ENCODE results near the gene TOM1L2. TPM values are rescaled to one million over a fixed set of nuclear protein-coding genes. Genes with fewer than 3 reads are reported as not detected.
"Not testable (repeated sequence)": the region's sequence is repeated elsewhere in the genome, so short reads cannot be mapped to it uniquely, and the experiment has no call there.

TOM1L2 gene
- total RNA-seq, 1 experiment from 2014 or later = 3.1 TPM

- H3K4me3 ChIP-seq (ENCODE audit: insufficient read depth, low read depth, low read length) = no peak overlapping the region
- no peaks in the 10 kb centered on the region for H3K27me3 ChIP-seq (ENCODE audit: control insufficient read depth, insufficient read depth, low read length)
- DNase-seq = no peak
Measured at GRCh38 chr17:17921192-17922069, 50.8 kb downstream of the TOM1L2 start.

GRCh38 chr17:17919169-17920107 lies 52.8 kb downstream of the TOM1L2 start:
- peak; percentile 87 for DNase-seq
- H3K27me3 ChIP-seq (ENCODE audit: control insufficient read depth, insufficient read depth, low read length) = no peaks in the 10 kb centered on the region
- H3K4me3 ChIP-seq (ENCODE audit: insufficient read depth, low read depth, low read length) = no peak overlapping the region
- no peaks in the 10 kb centered on the region for H3K36me3 ChIP-seq (replicated peaks; ENCODE audit: control insufficient read depth, insufficient read depth, low read length)

More at GRCh38 chr17:17921192-17922069, 50.8 kb downstream of the TOM1L2 start:
- H3K36me3 ChIP-seq (replicated peaks; ENCODE audit: control insufficient read depth, insufficient read depth, low read length) = no peaks in the 10 kb centered on the region

GRCh38 chr17:17917394-17917793 lies 54.8 kb downstream of the TOM1L2 start:
- Histone ChIP-seq H3K36me3 (replicated peaks; ENCODE audit: control insufficient read depth, insufficient read depth, low read length) (no peaks in the 10 kb centered on the region), H3K4me3 (ENCODE audit: insufficient read depth, low read depth, low read length) (no peak overlapping the region), H3K27me3 (ENCODE audit: control insufficient read depth, insufficient read depth, low read length) (no peaks in the 10 kb centered on the region)
- no peak for DNase-seq

- Histone ChIP-seq H3K27me3 (ENCODE audit: control insufficient read depth, insufficient read depth, low read length) (no peaks in the 10 kb centered on the region), H3K4me3 (ENCODE audit: insufficient read depth, low read depth, low read length) (no peak overlapping the region), H3K36me3 (replicated peaks; ENCODE audit: control insufficient read depth, insufficient read depth, low read length) (no peaks in the 10 kb centered on the region)
- DNase-seq = no peak
Measured at GRCh38 chr17:17915183-17915582, 57.0 kb downstream of the TOM1L2 start.

GRCh38 chr17:17913695-17914332 lies 58.4 kb downstream of the TOM1L2 start:
- Histone ChIP-seq H3K36me3 (replicated peaks; ENCODE audit: control insufficient read depth, insufficient read depth, low read length) (no peaks in the 10 kb centered on the region), H3K27me3 (ENCODE audit: control insufficient read depth, insufficient read depth, low read length) (no peaks in the 10 kb centered on the region), H3K4me3 (ENCODE audit: insufficient read depth, low read depth, low read length) (no peak overlapping the region)
- DNase-seq = peak; percentile 64

GRCh38 chr17:17912336-17912735 lies 59.9 kb downstream of the TOM1L2 start:
- not testable (repeated sequence) for DNase-seq; H3K4me3 ChIP-seq (ENCODE audit: insufficient read depth, low read depth, low read length); H3K36me3 ChIP-seq (replicated peaks; ENCODE audit: control insufficient read depth, insufficient read depth, low read length); H3K27me3 ChIP-seq (ENCODE audit: control insufficient read depth, insufficient read depth, low read length)

- Histone ChIP-seq H3K27me3 (ENCODE audit: control insufficient read depth, insufficient read depth, low read length) (no peaks in the 10 kb centered on the region), H3K4me3 (ENCODE audit: insufficient read depth, low read depth, low read length) (no peak overlapping the region), H3K36me3 (replicated peaks; ENCODE audit: control insufficient read depth, insufficient read depth, low read length) (no peaks in the 10 kb centered on the region)
- no peak for DNase-seq
Measured at GRCh38 chr17:17911001-17911613, 61.1 kb downstream of the TOM1L2 start.

GRCh38 chr17:17910060-17910459 lies 62.1 kb downstream of the TOM1L2 start:
- no peaks in the 10 kb centered on the region for H3K27me3 ChIP-seq (ENCODE audit: control insufficient read depth, insufficient read depth, low read length)
- no peaks in the 10 kb centered on the region for H3K36me3 ChIP-seq (replicated peaks; ENCODE audit: control insufficient read depth, insufficient read depth, low read length)
- no peak overlapping the region for H3K4me3 ChIP-seq (ENCODE audit: insufficient read depth, low read depth, low read length)
- peak; percentile 23 for DNase-seq

- Histone ChIP-seq H3K36me3 (replicated peaks; ENCODE audit: control insufficient read depth, insufficient read depth, low read length) (no peaks in the 10 kb centered on the region), H3K4me3 (ENCODE audit: insufficient read depth, low read depth, low read length) (no peak overlapping the region)
Measured at GRCh38 chr17:17909078-17909477, 63.1 kb downstream of the TOM1L2 start.

GRCh38 chr17:17907469-17907868 lies 64.7 kb downstream of the TOM1L2 start:
- Histone ChIP-seq H3K27me3 (ENCODE audit: control insufficient read depth, insufficient read depth, low read length) (no peaks in the 10 kb centered on the region), H3K36me3 (replicated peaks; ENCODE audit: control insufficient read depth, insufficient read depth, low read length) (no peaks in the 10 kb centered on the region), H3K4me3 (ENCODE audit: insufficient read depth, low read depth, low read length) (no peak overlapping the region)
- peak; percentile 16 for DNase-seq

More at GRCh38 chr17:17909078-17909477, 63.1 kb downstream of the TOM1L2 start:
- no peak for DNase-seq
- no peaks in the 10 kb centered on the region for H3K27me3 ChIP-seq (ENCODE audit: control insufficient read depth, insufficient read depth, low read length)

- Histone ChIP-seq H3K27me3 (ENCODE audit: control insufficient read depth, insufficient read depth, low read length) (no peaks in the 10 kb centered on the region), H3K4me3 (ENCODE audit: insufficient read depth, low read depth, low read length) (no peak overlapping the region), H3K36me3 (replicated peaks; ENCODE audit: control insufficient read depth, insufficient read depth, low read length) (no peaks in the 10 kb centered on the region)
- DNase-seq = peak; percentile 16
Measured at GRCh38 chr17:17906418-17907215, 65.6 kb downstream of the TOM1L2 start.

GRCh38 chr17:17905036-17905320 lies 67.2 kb downstream of the TOM1L2 start:
- peak; percentile 8 for DNase-seq

GRCh38 chr17:17904166-17905035 lies 67.8 kb downstream of the TOM1L2 start:
- no peaks in the 10 kb centered on the region for H3K36me3 ChIP-seq (replicated peaks; ENCODE audit: control insufficient read depth, insufficient read depth, low read length)
- peak; percentile 20 for DNase-seq
- no peaks in the 10 kb centered on the region for H3K27me3 ChIP-seq (ENCODE audit: control insufficient read depth, insufficient read depth, low read length)
- H3K4me3 ChIP-seq (ENCODE audit: insufficient read depth, low read depth, low read length) = no peak overlapping the region

More at GRCh38 chr17:17905036-17905320, 67.2 kb downstream of the TOM1L2 start:
- Histone ChIP-seq H3K27me3 (ENCODE audit: control insufficient read depth, insufficient read depth, low read length) (no peaks in the 10 kb centered on the region), H3K4me3 (ENCODE audit: insufficient read depth, low read depth, low read length) (no peak overlapping the region), H3K36me3 (replicated peaks; ENCODE audit: control insufficient read depth, insufficient read depth, low read length) (no peaks in the 10 kb centered on the region)

Data from H7 (cell line).